ENCODE measurements around the gene LTBP2. TPM values are rescaled to one million over a fixed set of nuclear protein-coding genes. Genes with fewer than 3 reads are reported as not detected.
A peak's percentile ranks its signal among the peaks of the same experiment; 100 is the strongest.

Gene LTBP2
- total RNA-seq, 2 donors from 2014 or later = 0.49 TPM; not detected in 1

DNA sequence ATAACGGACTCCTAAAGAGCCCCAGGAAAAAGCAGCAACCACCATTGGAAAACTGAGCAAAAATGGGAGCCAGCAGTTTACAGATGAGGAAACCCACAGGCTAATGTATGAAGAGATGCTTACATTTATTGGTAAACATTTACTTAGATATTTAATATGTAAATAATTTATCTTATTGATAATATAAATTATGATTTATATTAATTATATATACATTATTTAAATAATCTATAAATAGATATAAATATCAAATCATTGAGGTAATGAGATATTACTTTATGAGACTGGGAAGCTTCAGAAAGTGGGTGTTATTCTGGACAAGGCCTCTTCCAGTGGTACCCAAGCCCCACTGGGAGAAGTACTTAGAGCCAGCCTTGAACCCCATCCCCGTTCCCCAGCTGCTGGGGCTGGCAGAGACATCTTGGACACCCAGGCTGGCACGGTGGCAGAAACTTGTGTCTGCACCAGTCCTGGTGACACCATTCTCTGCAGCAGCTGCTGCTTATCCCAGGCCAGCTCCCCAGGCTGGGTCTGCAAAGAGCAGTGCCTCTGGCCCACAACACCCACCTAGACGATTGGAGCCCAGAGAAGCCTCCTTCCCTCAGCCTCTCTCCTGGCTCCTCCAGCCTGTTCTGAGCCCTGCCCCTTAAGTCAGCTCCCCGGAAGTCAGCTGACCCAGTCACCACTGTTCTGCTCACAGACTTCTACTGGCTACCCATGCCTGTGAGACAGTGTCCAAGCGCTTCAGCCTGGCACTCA lies 92.5 kb downstream of the LTBP2 start:
- no peak for DNase-seq (ENCODE audit: low spot score in 2 of 2)
- no peak for ATAC-seq
- Mint-ChIP-seq H3K36me3 (no peaks in the 10 kb centered on the region), H3K9me3 (no peaks in the 10 kb centered on the region), H3K27ac (no peak overlapping the region)

GRCh38 chr14:74518221-74518620 lies 93.8 kb downstream of the LTBP2 start:
- ATAC-seq = no peak
- Mint-ChIP-seq H3K27ac (no peak overlapping the region), H3K36me3 (no peaks in the 10 kb centered on the region), H3K9me3 (no peaks in the 10 kb centered on the region)
- no peak for DNase-seq (ENCODE audit: low spot score in 2 of 2)

DNA sequence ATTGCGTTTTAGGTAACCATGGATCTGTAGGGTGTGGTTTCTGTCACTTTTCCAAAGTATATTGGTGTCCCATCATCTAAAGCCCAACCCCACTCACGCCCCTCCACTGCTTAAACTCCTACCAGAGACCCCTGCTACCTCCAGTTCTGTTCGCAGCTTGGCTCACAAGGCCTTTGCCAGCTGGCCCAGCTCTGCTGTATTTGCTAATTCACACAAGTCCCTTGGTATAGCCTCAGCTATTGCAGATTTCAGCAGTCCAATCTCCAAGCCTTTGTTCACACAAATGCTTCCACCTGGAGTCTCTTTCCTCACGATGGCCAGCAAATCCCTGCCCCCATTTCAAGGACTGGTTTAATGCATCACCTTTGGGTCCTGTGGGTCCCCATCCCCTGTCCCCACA lies 94.3 kb downstream of the LTBP2 start:
- Mint-ChIP-seq H3K36me3 (no peaks in the 10 kb centered on the region), H3K9me3 (no peaks in the 10 kb centered on the region), H3K27ac (no peak overlapping the region)
- ATAC-seq = no peak
- no peak for DNase-seq (ENCODE audit: low spot score in 2 of 2)

DNA sequence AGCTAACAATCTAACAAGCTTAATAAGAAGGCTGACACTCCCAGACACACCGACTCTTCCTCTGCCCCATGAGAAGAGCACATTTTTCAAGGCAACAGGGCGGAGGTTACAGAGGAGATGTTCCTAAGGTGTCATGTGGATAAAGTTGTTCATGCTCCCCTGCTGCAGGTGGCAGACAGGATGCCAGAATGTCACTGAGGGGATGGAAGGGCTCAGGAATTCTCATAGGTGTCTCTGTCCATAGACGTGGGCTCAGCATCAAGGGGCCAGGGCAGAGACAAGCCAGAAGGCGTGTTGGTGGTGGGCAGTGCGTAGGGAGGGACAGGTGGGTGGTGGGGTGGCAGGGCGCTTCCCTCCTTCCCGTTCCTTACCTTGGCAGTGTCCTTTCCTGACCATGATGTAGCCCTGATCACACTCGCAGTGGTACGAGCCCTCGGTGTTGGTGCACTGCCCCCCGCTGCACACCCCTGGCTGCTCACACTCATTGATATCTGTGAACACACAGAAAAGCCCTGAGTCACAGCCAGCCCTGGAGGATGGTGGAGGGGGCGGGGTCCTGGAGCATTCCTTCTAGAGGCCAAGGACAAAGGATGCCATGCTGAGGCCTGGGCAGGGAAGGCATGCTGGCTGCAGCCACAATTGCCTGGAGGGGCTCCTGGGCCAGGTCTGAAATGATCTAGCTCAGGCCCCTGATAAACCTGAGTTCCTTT lies 95.4 kb downstream of the LTBP2 start:
- Mint-ChIP-seq H3K36me3 (no peaks in the 10 kb centered on the region), H3K9me3 (no peaks in the 10 kb centered on the region), H3K27ac (no peak overlapping the region)
- ATAC-seq (no peak), DNase-seq (ENCODE audit: low spot score in 2 of 2) (no peak)

DNA sequence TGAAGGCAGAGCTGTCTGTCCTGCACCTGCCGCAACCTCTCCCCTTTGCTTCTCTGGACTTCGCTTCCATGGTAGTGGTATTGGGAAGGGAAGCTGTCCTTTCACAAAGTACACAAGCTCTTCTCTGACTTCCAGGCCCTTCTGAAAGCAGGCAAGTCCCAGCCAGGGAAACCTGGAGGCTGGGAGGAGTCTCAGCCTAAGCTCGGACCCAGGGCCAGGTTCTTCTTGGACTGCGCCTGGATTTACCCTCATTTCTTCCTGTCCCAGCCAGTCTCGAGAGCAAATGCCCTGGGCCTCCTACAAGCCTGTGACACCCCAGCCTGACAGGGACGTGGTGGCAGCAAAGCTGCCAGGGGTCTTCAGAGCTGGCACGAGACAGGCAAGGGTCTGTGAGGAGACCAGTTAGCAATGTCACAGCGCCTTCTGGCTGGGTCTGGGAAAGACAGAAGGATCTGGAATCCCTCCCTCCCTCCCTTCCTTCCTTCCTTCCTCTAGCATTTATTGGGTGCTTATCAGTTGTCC lies 96.1 kb downstream of the LTBP2 start:
- Mint-ChIP-seq H3K9me3 (no peaks in the 10 kb centered on the region), H3K27ac (no peak overlapping the region), H3K36me3 (no peaks in the 10 kb centered on the region)
- DNase-seq (ENCODE audit: low spot score in 2 of 2) = no peak
- no peak for ATAC-seq

GRCh38 chr14:74514471-74514941 lies 97.5 kb downstream of the LTBP2 start:
- no peaks in the 10 kb centered on the region for H3K36me3 Mint-ChIP-seq

GRCh38 chr14:74511966-74512830 lies 99.8 kb downstream of the LTBP2 start:
- no peak for DNase-seq (ENCODE audit: low spot score in 2 of 2)
- Mint-ChIP-seq H3K36me3 (no peaks in the 10 kb centered on the region), H3K27ac (no peak overlapping the region), H3K9me3 (no peaks in the 10 kb centered on the region)
- no peak for ATAC-seq

More at GRCh38 chr14:74514471-74514941, 97.5 kb downstream of the LTBP2 start:
- DNase-seq (ENCODE audit: low spot score in 2 of 2) = no peak
- ATAC-seq = peak in 1 of 2 donors; percentile 40
- H3K9me3 Mint-ChIP-seq = no peaks in the 10 kb centered on the region
- H3K27ac Mint-ChIP-seq = no peak overlapping the region

DNA sequence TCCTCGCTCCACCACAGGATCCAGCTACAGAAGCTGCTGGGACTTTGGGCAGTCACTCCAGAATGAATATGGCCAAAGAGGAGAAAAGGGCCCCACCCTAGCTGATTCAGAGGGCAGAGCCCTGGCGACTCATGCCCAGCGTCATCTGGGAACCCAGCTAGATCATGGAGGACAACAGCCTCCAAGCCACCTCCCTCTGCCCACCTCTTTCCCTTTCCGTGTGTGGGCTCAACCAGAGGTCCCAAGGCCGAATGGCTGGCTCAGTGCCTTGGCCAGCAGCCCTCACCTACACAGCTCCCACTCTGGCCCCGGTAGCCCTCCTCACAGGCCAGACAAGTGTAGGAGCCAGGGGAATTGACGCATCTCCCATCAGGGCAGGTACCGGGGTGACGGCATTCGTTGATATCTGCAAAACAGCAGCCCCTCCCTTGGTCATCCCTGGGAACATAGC lies 101.1 kb downstream of the LTBP2 start:
- H3K27ac Mint-ChIP-seq = peak overlapping the region in 1 of 2 donors; percentile 15
- no peaks in the 10 kb centered on the region for H3K36me3 Mint-ChIP-seq
- DNase-seq (ENCODE audit: low spot score in 2 of 2) (no peak), ATAC-seq (no peak)
- H3K9me3 Mint-ChIP-seq = no peaks in the 10 kb centered on the region

- Mint-ChIP-seq H3K9me3 (no peaks in the 10 kb centered on the region), H3K36me3 (no peaks in the 10 kb centered on the region), H3K27ac (no peak overlapping the region)
- ATAC-seq (no peak), DNase-seq (ENCODE audit: low spot score in 2 of 2) (no peak)
Measured at GRCh38 chr14:74510223-74510931, 101.7 kb downstream of the LTBP2 start.

DNA sequence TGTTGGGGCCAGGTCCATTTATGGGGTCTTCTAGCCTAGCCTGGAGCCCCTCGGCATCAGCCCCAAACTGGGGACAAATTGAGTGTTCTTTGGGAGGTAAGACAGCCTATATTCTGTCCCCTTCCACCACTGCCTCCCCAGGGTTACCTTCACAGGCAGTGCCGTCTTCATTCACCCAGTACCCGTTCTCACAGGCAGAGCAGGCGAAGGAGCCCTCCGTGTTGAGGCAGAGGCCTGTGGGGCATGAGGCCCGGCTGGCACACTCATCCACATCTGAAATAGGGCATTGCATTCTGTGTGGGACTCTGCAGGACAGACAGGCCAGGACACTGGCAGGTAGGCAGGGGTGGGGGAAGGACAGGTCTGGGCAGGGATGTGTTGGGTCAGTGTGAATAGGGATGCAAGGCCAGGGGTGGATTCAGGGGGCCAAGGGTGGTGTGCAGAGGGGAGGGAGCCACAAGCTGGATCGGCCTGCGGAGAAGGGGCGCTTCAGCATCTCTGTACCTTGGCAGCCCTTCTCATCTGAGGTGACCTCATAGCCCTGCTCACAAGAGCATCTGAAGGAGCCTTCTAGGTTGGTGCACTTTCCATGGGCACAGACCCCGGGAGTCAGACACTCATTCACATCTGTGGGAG lies 102.3 kb downstream of the LTBP2 start:
- Mint-ChIP-seq H3K9me3 (no peaks in the 10 kb centered on the region), H3K36me3 (no peaks in the 10 kb centered on the region), H3K27ac (peak overlapping the region in 1 of 2 donors; percentile 22)
- no peak for DNase-seq (ENCODE audit: low spot score in 2 of 2)
- no peak for ATAC-seq

DNA sequence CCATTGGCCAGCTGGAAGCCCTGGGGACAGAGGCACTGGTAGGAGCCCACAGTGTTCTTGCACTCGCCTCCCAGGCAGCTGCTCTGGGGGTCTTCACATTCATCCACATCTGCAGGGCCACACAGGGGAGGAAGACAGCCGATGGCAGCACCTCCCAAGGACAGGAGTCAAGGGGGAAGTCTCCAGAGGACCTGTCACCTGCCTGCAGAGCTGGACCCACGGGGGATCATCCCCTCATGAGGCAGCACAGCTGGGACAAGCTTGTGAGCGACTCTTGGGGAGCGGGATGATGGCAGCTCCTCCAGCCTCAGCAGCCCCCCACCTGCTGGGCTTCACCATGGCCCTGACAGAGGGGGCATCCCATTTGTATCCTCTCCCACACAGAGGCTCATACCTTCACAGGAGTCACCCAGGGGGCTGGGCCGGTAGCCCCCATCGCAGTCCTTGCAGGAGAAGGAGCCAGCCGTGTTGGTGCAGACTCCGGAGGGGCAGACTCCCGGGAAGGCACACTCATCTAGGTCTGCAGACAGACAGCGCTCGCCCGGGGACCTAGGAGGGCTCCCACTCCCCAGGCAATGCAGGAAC lies 103.1 kb downstream of the LTBP2 start:
- DNase-seq (ENCODE audit: low spot score in 2 of 2) (no peak), ATAC-seq (no peak)
- Mint-ChIP-seq H3K27ac (no peak overlapping the region), H3K36me3 (no peaks in the 10 kb centered on the region), H3K9me3 (no peaks in the 10 kb centered on the region)

- H3K9me3 Mint-ChIP-seq = no peaks in the 10 kb centered on the region
- no peak overlapping the region for H3K27ac Mint-ChIP-seq
- DNase-seq (ENCODE audit: low spot score in 2 of 2) = no peak
- no peaks in the 10 kb centered on the region for H3K36me3 Mint-ChIP-seq
- ATAC-seq = no peak
Measured at GRCh38 chr14:74508292-74508731, 103.7 kb downstream of the LTBP2 start.

DNA sequence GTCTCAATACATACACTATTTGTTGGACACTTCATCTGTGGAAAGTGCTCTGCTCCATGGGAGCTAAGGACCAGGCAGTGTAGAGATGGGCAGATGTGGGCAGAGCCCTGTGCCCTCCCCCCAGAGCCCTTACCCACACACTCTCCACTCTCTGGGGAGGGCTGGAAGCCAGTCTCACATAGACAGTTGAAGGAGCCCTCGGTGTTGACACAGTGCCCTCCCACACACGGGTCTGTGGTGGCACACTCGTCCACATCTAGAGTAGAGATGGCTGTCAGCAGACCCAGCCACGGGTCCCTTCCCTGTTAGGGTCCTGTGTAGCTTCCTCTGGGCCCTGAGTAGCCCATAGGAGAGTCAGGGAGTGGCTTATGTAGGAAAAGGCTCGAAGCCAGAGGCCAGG lies 104.2 kb downstream of the LTBP2 start:
- DNase-seq (ENCODE audit: low spot score in 2 of 2) (no peak), ATAC-seq (no peak)
- no peaks in the 10 kb centered on the region for H3K9me3 Mint-ChIP-seq
- no peak overlapping the region for H3K27ac Mint-ChIP-seq
- no peaks in the 10 kb centered on the region for H3K36me3 Mint-ChIP-seq

DNA sequence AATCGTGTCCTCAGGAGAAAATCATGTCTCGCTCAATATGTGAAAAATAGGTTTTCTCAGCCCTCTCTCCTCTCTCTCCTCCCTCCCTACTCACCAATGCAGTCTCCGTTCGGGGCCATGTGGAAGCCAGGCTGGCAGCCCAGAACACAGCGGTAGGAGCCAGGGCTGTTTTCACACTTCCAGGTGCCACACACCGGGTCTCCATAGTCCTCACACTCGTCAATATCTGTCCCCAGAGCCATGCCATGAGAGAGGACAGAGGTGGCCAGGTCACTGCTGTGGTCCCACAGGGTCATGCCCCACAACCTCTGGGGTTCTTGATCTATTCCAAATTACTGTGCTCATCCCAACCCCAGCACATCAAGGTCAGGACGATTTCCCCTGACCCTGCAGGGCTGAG lies 105.0 kb downstream of the LTBP2 start:
- Mint-ChIP-seq H3K27ac (no peak overlapping the region), H3K36me3 (no peaks in the 10 kb centered on the region), H3K9me3 (no peaks in the 10 kb centered on the region)
- DNase-seq (ENCODE audit: low spot score in 2 of 2) (peak in 1 of 2 donors; percentile 25), ATAC-seq (no peak)

DNA sequence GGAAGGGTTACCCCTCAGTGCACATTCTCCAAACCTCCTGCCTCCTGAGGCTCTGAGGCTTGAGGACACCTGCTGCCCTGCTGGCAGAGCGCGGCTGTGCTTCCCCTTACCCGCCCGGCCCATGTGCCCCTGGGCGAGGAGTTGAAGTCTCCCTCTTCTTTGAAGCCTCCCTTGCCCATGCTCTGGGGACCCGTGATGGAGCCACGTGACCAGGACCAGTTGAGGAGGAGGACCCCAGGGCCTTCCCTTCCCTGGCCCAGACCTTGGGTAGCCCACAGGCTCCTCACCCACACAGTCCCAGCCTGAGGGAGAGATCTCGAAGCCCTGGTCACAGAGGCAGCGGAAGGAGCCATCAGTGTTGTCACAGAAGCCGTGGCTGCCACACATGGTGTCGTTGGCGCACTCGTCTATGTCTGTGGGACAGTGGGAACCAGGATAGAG lies 105.6 kb downstream of the LTBP2 start:
- no peaks in the 10 kb centered on the region for H3K36me3 Mint-ChIP-seq
- no peak overlapping the region for H3K27ac Mint-ChIP-seq
- DNase-seq (ENCODE audit: low spot score in 2 of 2) (peak in 1 of 2 donors; percentile 51), ATAC-seq (no peak)
- no peaks in the 10 kb centered on the region for H3K9me3 Mint-ChIP-seq

Data from activated naive CD4-positive, alpha-beta T cell treated with anti-CD3 and anti-CD28 coated beads, Interleukin-2, amount 50 U/mL, for 72 hours (primary cell).